MG63 (cell line): ENCODE results near the gene CCDC85C. TPM values are rescaled to one million over a fixed set of nuclear protein-coding genes. Genes with fewer than 3 reads are reported as not detected.

ENCODE experiments used
- DNase-seq: peaks from one replicate; pipeline ENCODE4 v3.0.0-alpha.2; 2020
- H3K27me3 ChIP-seq: fragments of 250-450 bp; sonication (Bioruptor Pico); 2 replicates; pipeline ENCODE4 v1.5.1; 2020; ENCODE audit warnings: mild to moderate bottlenecking, moderate library complexity
- H3K36me3 ChIP-seq: fragments of 250-450 bp; sonication (Bioruptor Pico); 2 replicates; pipeline ENCODE4 v1.5.1; 2020; ENCODE audit warnings: mild to moderate bottlenecking, moderate library complexity
- H3K4me3 ChIP-seq: fragments of 250-450 bp; sonication (Bioruptor Pico); 2 replicates; pipeline ENCODE4 v1.5.1; 2020; ENCODE audit warnings: mild to moderate bottlenecking, moderate library complexity
- H3K9me3 ChIP-seq: fragments of 250-450 bp; sonication (Bioruptor Pico); 2 replicates; pipeline ENCODE4 v1.5.1; 2020; ENCODE audit warnings: mild to moderate bottlenecking, moderate library complexity
- total RNA-seq: library from RNA; depleted of rRNA; stranded (reverse); fragments of >200 nt; shearing (Covaris generic); gene quantifications from 2 replicates; pipeline ENCODE4 v1.2.3, GENCODE V29; 2014; ENCODE audit warnings: low replicate concordance; rRNA removed

The CCDC85C gene
- total RNA-seq, 1 experiment from 2014 or later = 22.2 TPM

DNA sequence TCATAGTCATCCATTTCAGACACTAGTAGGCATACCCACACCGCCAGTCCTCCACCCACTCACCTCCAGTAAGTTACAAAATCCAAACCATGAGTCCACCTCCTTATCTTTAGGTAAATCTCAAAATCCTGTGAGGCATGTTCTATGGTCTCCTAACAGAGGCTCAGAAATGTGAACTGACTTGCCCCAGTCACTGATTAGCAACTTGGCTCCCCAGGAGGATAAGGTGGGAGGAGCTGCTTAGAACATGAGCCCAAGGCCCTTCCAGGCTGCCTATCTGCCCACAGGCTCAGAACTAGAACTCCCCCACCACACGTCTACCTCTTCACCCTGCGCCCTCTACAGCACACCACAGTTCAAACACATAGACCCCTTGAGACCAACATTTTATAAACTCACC lies 143.2 kb downstream of the CCDC85C start:
- no peak overlapping the region for H3K4me3 ChIP-seq
- no peaks in the 10 kb centered on the region for H3K27me3 ChIP-seq
- H3K36me3 ChIP-seq = peaks cover 7% of the 10 kb centered on the region
- no peaks in the 10 kb centered on the region for H3K9me3 ChIP-seq
- no peak for DNase-seq

DNA sequence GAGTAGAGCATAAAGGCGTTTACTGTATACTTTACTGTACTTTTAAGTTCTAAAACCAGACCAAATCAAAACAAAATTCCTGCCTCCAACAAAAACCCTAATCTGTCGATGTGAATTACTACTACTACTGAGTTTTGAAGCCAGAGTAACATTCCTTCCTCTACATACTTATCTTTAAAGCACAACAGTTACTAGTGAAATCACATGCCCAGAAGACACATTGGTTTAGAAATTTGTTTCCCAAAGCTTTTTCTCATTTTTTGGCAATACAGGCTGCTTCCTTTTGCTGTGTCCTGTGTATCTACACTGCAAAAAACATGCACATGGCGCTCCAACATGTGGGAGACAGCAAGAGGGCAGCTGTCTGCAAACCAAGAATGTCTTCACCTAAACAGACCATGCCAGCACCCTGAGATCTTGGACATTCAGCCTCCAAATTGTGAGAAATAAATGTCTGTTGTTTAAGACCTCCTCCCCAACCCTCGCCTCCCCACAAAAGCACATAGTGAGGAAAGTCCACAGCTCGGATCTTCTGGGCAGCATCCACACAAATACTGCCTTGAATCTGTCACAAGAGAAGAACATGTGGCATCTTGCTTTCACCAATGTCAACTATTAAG lies 144.4 kb downstream of the CCDC85C start:
- H3K4me3 ChIP-seq = no peak overlapping the region
- peaks cover 7% of the 10 kb centered on the region for H3K36me3 ChIP-seq
- H3K27me3 ChIP-seq = no peaks in the 10 kb centered on the region
- H3K9me3 ChIP-seq = no peaks in the 10 kb centered on the region
- no peak for DNase-seq

DNA sequence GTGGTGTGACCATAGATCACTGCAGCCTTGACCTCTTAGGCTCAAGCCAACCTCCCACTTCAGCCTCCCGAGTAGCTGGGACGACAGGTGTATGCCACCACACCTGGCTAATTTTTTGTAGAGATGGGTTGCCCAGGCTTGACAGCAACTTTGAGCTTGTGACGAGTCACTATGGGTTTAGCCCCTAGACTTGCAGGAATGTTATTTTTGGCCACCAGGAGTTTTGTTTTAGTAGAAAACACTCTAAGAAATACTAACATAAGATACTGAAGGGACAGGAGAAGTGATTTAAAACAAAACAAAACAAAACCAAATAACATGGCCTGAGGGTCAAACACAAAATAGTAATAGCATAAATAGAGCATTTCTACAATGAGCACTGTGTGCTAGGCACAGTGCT lies 149.8 kb downstream of the CCDC85C start:
- Histone ChIP-seq H3K27me3 (no peaks in the 10 kb centered on the region), H3K9me3 (no peaks in the 10 kb centered on the region), H3K4me3 (no peak overlapping the region), H3K36me3 (peaks cover 5% of the 10 kb centered on the region)
- DNase-seq = no peak

DNA sequence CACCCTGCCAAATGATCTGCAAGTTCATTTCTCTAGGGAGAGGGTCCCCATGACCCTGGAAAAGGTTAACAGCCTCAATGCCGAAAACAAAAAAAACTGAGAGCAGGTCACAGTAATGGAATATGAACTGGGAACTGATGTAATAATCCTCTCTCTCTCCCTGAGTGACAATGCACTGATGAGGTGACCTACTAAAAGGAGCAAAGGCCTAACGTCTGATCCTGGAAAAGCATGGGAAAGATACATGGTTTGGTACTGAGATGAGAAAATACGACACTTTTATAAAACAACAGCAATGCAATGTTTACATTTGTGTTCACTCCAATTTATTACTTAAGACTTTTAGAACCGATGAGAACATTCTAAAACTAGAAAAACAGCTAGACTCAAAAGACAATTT lies 151.0 kb downstream of the CCDC85C start:
- Histone ChIP-seq H3K9me3 (no peaks in the 10 kb centered on the region), H3K36me3 (peaks cover 5% of the 10 kb centered on the region)
- DNase-seq = no peak

DNA sequence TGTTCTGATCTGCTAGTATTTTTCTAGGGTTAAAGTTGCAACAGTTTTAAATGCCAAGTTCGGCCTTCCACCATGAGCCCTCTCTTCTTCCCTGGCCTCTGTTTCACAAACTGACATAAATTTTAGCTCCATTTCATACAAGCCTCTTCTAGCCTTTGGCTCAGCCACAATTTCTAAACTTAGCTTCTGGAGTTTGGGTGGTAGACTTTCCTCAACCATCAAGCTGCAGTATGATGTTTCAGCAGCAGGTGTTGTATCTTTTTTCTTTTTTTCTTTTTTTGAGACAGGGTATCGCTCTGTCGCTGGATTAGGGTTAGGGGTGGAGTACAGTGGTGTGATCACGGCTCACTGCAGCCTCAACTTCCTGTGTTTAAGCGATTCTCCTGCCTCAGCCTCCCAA lies 152.8 kb downstream of the CCDC85C start:
- H3K4me3 ChIP-seq = no peak overlapping the region
- H3K9me3 ChIP-seq = no peaks in the 10 kb centered on the region
- no peaks in the 10 kb centered on the region for H3K27me3 ChIP-seq
- no peak for DNase-seq
- H3K36me3 ChIP-seq = peaks cover under 1% of the 10 kb centered on the region

More for the DNA sequence above, 151.0 kb downstream of the CCDC85C start:
- no peak overlapping the region for H3K4me3 ChIP-seq
- no peaks in the 10 kb centered on the region for H3K27me3 ChIP-seq

DNA sequence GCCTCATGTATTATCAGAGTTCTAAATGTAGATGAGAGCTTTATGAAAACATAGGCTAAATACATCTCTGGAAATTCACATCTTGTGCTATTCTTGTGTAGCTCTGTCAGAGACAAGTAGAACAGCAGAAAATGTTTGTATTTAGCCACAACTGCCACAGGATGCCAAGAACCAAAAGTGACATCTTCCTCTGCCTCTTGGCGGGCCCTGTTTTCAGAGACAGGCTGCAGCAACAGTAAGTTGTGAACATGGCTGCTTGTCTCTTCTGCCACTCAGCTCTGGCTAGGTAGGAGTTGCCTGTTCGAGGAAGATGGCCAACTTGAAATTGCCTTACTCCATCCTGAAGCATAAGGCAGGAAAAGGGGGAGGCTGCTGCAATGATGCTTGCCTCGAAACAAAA lies 153.7 kb downstream of the CCDC85C start:
- H3K4me3 ChIP-seq = no peak overlapping the region
- DNase-seq = no peak
- H3K27me3 ChIP-seq = no peaks in the 10 kb centered on the region
- H3K36me3 ChIP-seq = no peaks in the 10 kb centered on the region; the same call in 1 of the 2 replicates
- no peaks in the 10 kb centered on the region for H3K9me3 ChIP-seq

Other genes starting within 250 kb of the CCDC85C start
- 37.8 and 48.0 TPM in 2 replicates for gene SETD3, start 123.3 kb downstream of the CCDC85C start, total RNA-seq
- gene CCNK, start 122.8 kb downstream of the CCDC85C start, total RNA-seq = 2.9 and 7.9 TPM in 2 replicates
- not detected in 2 replicates for gene HHIPL1, start 40.9 kb upstream of the CCDC85C start, total RNA-seq
- gene CYP46A1, start 80.1 kb upstream of the CCDC85C start, total RNA-seq = not detected in 2 replicates
- 9.7 and 11.8 TPM in 2 replicates for gene EML1, start 189.2 kb upstream of the CCDC85C start, total RNA-seq